GM10266 (cell line): ENCODE results near the gene NAV2.

Experiments
- DNase-seq: peaks from one replicate; pipeline ENCODE4 v3.0.0; 2012; ENCODE audit errors: extremely low spot score
- TF ChIP-seq, protein P1 (sequence below): IDR thresholded peaks from 2 replicates; pipeline ENCODE4 v1.5.1; 2012; ENCODE audit warnings: mild to moderate bottlenecking, low read depth; ENCODE audit not compliant: control insufficient read depth, insufficient read depth; ENCODE audit errors: missing control alignments

NAV2 gene

DNA sequence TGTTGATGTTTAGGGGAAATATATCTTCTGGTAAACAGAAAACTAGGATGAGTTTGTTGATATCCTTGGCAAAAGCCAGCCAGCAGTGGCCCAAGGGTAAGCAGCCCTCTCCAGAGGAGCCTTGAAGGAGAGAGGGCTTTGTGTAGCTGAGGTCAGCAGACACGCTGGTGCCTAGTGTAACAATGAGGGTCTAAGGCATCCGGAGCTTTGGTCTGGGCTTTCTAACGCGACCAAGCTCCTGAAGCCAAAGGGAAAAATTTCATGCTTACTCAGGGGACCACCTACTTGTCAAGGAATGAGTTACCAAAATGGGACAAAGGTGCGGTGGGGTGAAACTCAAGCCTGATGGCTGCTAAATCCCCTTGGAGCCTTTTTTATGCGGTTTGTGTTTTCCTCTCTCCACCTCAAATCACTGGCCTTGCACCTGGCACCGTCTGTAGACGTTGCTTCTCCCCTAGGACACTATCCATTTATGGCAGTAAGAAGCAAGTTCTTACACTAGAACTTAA, 312.7 kb downstream of the NAV2 start:
- TF ChIP-seq, protein P1, sequence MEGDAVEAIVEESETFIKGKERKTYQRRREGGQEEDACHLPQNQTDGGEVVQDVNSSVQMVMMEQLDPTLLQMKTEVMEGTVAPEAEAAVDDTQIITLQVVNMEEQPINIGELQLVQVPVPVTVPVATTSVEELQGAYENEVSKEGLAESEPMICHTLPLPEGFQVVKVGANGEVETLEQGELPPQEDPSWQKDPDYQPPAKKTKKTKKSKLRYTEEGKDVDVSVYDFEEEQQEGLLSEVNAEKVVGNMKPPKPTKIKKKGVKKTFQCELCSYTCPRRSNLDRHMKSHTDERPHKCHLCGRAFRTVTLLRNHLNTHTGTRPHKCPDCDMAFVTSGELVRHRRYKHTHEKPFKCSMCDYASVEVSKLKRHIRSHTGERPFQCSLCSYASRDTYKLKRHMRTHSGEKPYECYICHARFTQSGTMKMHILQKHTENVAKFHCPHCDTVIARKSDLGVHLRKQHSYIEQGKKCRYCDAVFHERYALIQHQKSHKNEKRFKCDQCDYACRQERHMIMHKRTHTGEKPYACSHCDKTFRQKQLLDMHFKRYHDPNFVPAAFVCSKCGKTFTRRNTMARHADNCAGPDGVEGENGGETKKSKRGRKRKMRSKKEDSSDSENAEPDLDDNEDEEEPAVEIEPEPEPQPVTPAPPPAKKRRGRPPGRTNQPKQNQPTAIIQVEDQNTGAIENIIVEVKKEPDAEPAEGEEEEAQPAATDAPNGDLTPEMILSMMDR, result no peak
- no peak for DNase-seq

DNA sequence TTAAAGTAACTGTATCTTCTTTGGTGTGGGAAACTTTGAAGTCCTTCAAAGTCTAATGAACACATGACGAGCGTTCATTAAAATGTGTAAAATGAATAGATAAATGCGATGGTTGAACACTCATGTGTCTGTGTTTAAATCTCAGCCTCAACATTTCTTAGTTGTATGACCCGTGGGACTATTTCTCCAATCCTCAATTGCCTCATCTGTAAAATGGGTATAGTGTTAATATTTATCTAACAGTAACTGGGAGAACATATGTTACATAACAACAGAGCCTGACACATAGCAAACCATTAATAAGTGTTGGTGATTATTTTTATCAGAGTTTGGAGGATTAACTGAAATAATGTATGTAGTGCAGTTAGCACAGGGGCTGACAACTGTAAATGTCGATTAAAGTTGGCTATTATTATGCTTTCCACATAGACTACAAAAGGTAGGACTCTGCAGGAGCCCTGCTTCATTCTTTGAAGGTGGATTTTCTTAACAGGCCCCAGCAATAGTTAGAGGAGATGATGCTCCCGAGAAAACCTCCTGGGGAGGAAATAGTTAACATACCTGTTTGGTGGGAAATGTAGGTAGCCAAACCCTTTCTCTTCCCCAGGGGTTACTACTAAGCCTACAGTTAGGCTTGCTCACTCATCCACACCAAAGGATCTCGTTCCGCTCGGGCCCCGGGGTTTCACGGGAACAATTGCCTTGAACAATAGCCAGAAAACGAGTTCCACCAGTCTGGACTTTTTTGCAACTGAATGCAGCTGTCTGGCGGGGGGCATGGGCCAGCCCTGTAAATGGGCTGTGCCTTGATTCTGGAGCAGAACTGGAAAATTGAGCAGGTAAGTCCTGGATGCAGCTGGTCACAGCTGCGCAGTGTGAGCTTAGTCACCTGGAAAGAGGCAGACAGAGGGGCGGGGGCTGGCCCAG, 314.3 kb downstream of the NAV2 start:
- TF ChIP-seq, protein P1, result no peak
- no peak for DNase-seq

DNA sequence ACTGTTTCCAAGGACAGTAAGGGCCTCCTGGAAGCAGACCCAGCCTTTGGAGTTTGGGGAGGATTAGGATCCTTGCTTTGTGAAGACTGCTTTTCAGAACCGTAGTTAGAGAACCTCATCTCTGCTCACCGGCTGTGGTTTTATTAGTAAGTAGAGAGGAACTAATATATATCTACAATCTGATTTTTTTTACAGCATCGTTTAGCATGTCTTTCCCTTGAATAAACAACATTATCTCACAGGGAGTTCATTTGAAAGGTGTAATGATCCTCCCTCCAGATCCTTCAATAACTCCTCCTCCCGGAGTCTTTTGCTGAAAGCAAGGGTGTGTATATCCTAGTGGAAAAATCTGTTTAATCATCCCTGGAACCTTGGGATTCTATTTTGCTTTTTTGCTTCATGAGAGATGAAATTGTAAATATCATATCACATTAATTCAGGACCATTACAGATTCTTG, 314.9 kb downstream of the NAV2 start:
- DNase-seq, result no peak
- TF ChIP-seq, protein P1, result no peak

DNA sequence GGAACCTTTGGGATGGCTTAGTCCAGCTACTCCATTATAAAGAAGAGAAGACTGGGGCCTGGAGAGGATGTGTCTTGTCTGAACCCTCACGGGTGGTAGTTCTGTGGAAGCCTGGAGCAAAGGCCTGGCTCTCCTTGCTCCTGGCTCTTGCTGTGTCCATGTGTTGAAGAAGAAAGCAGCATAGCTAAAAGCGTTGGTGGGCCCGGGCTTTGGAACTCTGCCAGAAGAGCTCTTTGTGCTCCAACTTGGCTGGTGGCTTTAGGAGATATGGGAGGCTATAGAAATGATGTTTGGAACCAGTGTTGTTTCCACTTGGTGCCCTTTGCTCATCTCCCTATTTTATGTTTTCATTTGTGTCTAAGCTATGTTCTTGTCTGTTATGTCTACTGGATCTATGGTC, 316.6 kb downstream of the NAV2 start:
- TF ChIP-seq, protein P1, result no peak
- DNase-seq, result no peak

DNA sequence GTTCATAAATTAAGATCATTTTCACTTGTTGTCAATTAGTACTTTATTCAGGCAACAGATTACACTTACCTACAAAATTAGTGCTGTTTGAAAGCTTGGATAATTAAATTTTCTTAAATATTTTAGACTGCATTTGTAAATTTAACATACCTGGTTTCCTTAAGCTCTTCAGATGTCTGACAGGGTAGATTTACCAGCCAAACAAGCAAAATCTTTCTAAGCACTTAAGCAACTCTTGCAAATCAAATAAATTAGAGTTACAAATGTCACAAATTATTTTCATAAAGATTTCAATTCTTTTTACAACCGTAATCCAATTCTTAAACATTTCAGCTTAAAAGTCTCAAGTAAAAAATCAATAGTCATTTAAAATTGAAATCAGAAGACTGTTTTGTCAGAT, 317.8 kb downstream of the NAV2 start:
- no peak for DNase-seq
- TF ChIP-seq, protein P1, result no peak

DNA sequence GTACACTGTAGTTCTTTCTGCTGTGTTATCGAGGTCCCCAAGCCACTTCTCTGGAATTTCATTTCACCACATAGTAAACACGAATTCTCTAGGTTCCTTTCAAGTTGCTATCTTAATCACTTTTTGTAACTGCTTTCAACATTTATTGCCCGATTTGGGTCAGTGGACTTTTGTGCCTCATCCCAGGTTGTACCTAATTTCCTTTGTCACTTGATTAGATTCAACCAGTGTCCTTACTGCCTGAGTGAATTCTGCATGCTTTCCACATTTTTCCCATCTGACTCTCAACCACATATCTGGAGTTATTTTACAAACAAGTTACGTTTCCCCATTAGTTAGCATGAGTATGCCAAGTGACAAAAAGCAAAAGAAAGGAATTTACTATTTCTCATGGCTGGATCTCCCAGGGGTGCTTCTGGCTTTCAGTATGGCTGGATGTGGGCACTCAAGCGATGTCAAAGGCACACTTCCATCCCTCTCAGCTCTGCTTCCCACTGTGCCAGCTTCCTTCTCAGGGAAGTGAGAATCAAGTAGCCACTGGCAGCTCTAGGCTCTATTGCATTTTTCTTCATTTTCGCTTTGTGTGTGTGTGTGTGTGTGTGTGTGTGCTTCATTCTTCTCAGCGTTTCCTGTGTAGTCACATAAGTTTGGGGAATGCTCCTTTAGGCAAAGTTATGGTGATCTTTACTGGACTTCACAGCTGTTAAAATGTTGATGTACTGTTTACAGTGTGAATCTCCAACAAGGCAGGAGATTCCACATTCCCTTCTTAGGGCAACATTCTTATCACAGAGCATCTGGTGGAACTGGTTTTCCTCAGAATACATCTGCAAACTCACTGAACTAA, 318.7 kb downstream of the NAV2 start:
- no peak for DNase-seq

More for the DNA sequence above, 318.7 kb downstream of the NAV2 start:
- TF ChIP-seq, protein P1, result no peak
